Measurements from ENCODE around the gene PGPEP1. TPM values are rescaled to one million over a fixed set of nuclear protein-coding genes. Genes with fewer than 3 reads are reported as not detected.
A peak's percentile ranks its signal among the peaks of the same experiment; 100 is the strongest.
"Not testable (repeated sequence)": the region's sequence is repeated elsewhere in the genome, so short reads cannot be mapped to it uniquely, and the experiment has no call there.

The PGPEP1 gene
- total RNA-seq, 2 experiments from 2014 or later = 30.1 to 34.5 TPM

DNA sequence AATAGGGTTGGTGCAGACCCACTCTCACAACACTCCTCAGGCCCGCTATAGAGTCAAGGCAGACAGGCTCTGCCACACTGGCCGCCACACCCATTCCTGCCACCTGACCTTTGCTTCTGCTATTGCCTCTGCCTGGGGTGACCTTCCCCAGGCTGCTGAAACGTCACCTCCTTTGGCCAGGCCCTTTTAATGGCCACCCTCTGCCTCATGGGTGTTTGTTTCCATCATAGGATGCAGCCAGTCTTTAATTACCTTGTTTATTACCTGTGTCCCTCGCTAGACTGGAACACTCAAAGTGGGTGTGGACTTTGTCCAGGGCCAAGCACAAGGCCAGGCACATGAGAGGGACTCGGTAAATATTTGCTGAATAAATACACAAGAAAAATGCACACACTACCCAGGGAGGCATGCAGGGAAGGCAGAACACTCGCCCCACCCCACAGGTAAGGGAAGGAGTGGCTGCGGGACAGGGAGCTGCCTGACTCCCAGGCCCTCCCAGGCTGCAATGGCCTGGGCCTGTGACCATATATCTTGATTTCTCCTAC is 20.7 kb upstream of the PGPEP1 start:
- no peak for DNase-seq
- POLR2A ChIA-PET = interaction anchor here (2.7 to 17.3 kb wide), 4 partner anchors 15 to 41 kb away, joined by 18 to 647 read pairs (median 72); partner anchors contain the start of gene JUND
- no peak for ATAC-seq
- H3K4me3 Mint-ChIP-seq = peak overlapping the region; percentile 54
- peak overlapping the region; percentile 95 for H3K27ac Mint-ChIP-seq
- H3K36me3 Mint-ChIP-seq (ENCODE audit: low read depth) = peaks cover 52% of the 10 kb centered on the region
- CTCF ChIA-PET = interaction anchor here (2.3 to 13.8 kb wide), 4 partner anchors 9 to 42 kb away, joined by 10 to 464 read pairs (median 27); partner anchors contain the start of genes IQCN and JUND
- no peaks in the 10 kb centered on the region for H3K27me3 Mint-ChIP-seq (ENCODE audit: low read depth)
- no peaks in the 10 kb centered on the region for H3K9me3 Mint-ChIP-seq (ENCODE audit: insufficient read depth)
- H3K4me1 Mint-ChIP-seq (ENCODE audit: low read depth) = peaks cover 78% of the 10 kb centered on the region

DNA sequence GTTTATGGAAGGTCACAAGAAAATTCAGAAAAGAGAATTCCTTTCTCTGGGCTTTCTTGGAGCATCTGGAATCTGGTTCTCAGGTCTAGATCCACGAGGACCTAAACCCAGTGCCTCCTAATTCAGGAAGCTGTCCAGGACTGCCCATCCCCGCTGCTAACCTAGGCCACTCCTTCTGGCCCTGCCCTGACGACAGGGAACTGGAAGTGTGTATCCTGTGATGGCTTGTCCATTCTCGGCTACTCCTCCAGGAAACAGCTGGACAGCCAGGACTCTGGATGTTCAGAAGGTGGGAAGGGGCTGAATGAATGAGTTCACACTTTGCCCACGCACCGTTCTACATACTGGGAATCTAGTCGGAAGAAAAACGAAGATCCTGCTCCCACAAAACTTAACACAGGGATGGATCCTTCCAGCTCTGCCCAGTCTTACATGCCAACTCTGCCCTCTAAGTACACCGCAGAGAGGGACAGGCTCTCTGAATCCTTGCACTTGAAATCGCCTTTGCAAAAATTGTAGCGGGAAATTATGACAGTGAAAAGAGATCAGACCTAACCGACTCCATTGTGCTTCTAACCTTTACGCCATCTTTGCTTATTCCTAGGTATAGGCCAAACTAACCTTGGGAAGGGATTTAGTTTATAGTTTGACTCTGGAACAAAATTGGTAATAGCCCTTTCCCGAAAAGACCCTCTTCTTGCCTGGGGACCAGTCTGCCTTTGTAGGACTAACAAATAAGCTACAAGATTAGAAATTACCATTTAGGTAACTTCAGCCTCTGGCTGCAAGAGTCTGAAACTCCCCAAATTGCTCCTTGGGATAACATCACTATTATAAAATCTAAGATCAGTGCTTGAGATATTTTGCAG is 19.3 kb upstream of the PGPEP1 start:
- no peak for DNase-seq
- Mint-ChIP-seq H3K27me3 (ENCODE audit: low read depth) (no peaks in the 10 kb centered on the region), H3K27ac (peak overlapping the region; percentile 93), H3K9me3 (ENCODE audit: insufficient read depth) (no peaks in the 10 kb centered on the region), H3K36me3 (ENCODE audit: low read depth) (peaks cover 40% of the 10 kb centered on the region), H3K4me1 (ENCODE audit: low read depth) (peaks cover 66% of the 10 kb centered on the region), H3K4me3 (peak overlapping the region; percentile 92)
- no peak for ATAC-seq
- CTCF ChIA-PET = interaction anchor here (1.2 to 13.8 kb wide), 10 partner anchors 10 to 89 kb away, joined by 4 to 464 read pairs (median 8); partner anchors contain the start of genes IQCN and JUND
- POLR2A ChIA-PET = interaction anchor here (0.7 to 17.3 kb wide), 13 partner anchors 8 to 103 kb away, joined by 3 to 647 read pairs (median 7); partner anchors contain the start of gene JUND

DNA sequence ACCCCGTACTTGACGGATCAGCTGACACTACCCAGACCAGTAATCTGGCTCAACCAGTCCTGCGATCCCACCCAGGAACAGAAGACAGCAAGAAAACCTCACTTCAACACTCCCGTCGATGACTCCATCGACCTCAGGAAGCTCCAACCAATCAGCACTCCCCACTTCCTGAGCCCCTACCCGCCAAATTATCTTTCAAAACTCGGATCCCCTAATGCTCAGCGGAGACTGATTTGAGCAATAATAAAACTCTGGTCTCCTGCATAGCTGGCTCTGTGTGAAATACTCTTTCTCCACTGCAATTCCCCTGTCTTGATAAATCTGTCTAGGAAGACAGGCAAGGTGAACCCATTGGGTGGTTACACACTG is 18.7 kb upstream of the PGPEP1 start:
- POLR2A ChIA-PET = interaction anchor here (0.6 to 17.3 kb wide), 18 partner anchors 8 to 236 kb away, joined by 3 to 647 read pairs (median 6); partner anchors contain the start of genes IQCN, JUND, KXD1 and RAB3A
- Mint-ChIP-seq H3K27ac (peak overlapping the region; percentile 93), H3K9me3 (ENCODE audit: insufficient read depth) (no peaks in the 10 kb centered on the region), H3K4me3 (peak overlapping the region; percentile 92), H3K4me1 (ENCODE audit: low read depth) (peaks cover 62% of the 10 kb centered on the region), H3K36me3 (ENCODE audit: low read depth) (peaks cover 38% of the 10 kb centered on the region), H3K27me3 (ENCODE audit: low read depth) (no peaks in the 10 kb centered on the region)
- DNase-seq (peak; percentile 67), ATAC-seq (no peak)
- CTCF ChIA-PET = interaction anchor here (0.8 to 13.8 kb wide), 13 partner anchors 8 to 130 kb away, joined by 3 to 464 read pairs (median 5); partner anchors contain the start of genes IQCN and JUND

DNA sequence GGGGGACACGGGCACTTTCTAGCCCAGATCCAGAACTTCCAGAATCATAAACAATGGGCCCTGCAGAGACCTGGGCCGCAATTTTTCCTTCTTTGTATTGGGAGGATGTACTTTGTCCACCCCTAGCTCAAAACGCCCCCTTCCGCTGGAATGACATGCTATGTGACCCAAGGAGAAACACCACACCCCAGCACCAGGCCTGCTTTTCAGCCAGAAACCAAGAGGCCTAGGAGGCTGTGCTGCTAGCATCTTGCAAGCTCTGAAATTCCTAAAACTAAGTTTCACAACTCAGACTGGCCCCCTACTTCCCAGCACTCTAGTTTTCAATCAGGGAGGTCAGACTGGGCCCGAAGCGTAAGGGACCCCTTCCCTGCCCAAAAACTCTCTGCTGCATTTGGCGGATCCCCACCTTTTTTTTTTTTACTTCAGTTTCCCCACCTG is 18.1 kb upstream of the PGPEP1 start:
- H3K9me3 Mint-ChIP-seq (ENCODE audit: insufficient read depth) = no peaks in the 10 kb centered on the region
- CTCF ChIA-PET = interaction anchor here (0.6 to 13.8 kb wide), 19 partner anchors 9 to 209 kb away, joined by 3 to 464 read pairs (median 5); partner anchors contain the start of genes IQCN and JUND
- ATAC-seq (peak; percentile 21), DNase-seq (peak; percentile 76)
- H3K27me3 Mint-ChIP-seq (ENCODE audit: low read depth) = no peaks in the 10 kb centered on the region
- H3K27ac Mint-ChIP-seq = peak overlapping the region; percentile 93
- H3K4me3 Mint-ChIP-seq = peak overlapping the region; percentile 92
- peaks cover 61% of the 10 kb centered on the region for H3K4me1 Mint-ChIP-seq (ENCODE audit: low read depth)
- peaks cover 38% of the 10 kb centered on the region for H3K36me3 Mint-ChIP-seq (ENCODE audit: low read depth)
- POLR2A ChIA-PET = interaction anchor here (0.6 to 17.3 kb wide), 20 partner anchors 9 to 235 kb away, joined by 3 to 647 read pairs (median 5); partner anchors contain the start of genes IQCN, JUND, KXD1 and RAB3A

DNA sequence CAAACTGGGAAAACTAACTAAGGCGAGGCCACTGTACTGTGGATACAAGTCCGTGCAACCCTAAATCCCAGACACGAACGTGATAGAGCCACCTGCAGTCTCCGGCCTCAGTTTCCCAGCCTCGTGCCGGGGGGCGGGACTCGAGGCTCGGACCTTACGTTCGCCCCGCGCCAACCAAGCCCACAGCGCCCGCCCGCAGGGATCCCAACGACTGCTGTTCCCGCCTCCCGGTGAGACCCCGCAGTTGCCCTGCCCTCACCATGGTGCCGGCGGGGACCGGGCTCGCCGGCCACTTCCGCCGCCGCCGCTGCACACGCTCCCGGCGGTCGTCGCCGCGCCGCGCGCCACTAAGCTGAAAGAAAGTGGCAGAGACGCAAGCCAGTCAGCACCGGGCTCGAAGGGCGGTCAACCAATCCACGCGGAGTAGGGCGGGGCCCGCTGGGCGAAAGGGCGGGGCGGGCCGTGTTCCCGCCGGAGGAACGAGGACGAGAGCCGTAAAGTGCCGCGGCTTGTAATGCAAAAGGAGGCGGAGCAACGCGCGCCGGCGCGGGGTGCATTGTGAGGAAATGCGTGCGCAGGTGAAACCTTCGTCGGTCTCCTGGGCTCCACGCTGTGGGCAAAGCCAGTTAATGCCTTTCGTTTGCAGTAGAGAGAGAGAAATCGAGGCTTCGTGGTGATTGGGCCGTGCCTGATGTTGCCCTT is 17.5 kb upstream of the PGPEP1 start, which contains the start of gene LSM4:
TSS of gene LSM4 (minus strand) at position 318 of the 702 bp plus-strand sequence. CDS start at position 262, 56 bp downstream.
- peak; percentile 95 for ATAC-seq
- ChIA-PET POLR2A (interaction anchor here (0.6 to 17.3 kb wide), 17 partner anchors 9 to 234 kb away, joined by 3 to 647 read pairs (median 5); partner anchors contain the start of genes IQCN, JUND, KXD1 and MPV17L2), CTCF (interaction anchor here (0.6 to 13.8 kb wide), 19 partner anchors 9 to 210 kb away, joined by 3 to 464 read pairs (median 5); partner anchors contain the start of genes IQCN and JUND)
- Mint-ChIP-seq H3K27ac (peak within 1 kb of the TSS; percentile 93), H3K36me3 (ENCODE audit: low read depth) (peaks cover 35% of the 10 kb centered on the region), H3K4me3 (peak within 1 kb of the TSS; percentile 92), H3K27me3 (ENCODE audit: low read depth) (no peaks in the 10 kb centered on the region), H3K9me3 (ENCODE audit: insufficient read depth) (no peaks in the 10 kb centered on the region), H3K4me1 (ENCODE audit: low read depth) (peaks cover 56% of the 10 kb centered on the region)
- peak; percentile 100 for DNase-seq

DNA sequence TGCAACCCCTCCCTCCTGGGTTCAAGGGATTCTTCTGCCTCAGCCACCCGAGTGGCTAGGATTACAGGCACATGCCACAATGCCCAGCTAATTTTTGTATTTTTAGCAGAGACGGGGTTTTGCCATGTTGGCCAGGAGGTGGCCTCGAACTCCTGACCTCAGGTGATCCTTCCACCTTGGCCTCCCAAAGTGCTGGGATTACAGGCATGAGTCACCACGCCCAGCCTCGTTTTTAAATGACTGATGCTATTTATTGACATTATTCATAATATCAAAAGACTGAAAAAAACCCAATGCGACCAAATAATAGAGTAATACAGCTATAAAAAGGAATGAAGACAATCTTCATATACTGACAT is 16.0 kb upstream of the PGPEP1 start:
- not testable (repeated sequence) for H3K9me3 Mint-ChIP-seq (ENCODE audit: insufficient read depth); ATAC-seq; H3K4me3 Mint-ChIP-seq; H3K27me3 Mint-ChIP-seq (ENCODE audit: low read depth); DNase-seq
- Mint-ChIP-seq H3K4me1 (ENCODE audit: low read depth) (peaks cover 51% of the 10 kb centered on the region), H3K27ac (peak overlapping the region; percentile 93), H3K36me3 (ENCODE audit: low read depth) (peaks cover 31% of the 10 kb centered on the region)
- CTCF ChIA-PET = interaction anchor here (1.2 to 10.9 kb wide), 3 partner anchors 31 to 86 kb away, joined by 3 to 455 read pairs (median 4); partner anchors contain the start of gene JUND
- POLR2A ChIA-PET = interaction anchor here (7.8 kb wide), 1 partner anchor 45 kb away, joined by 140 read pairs; the partner anchor contains the start of gene JUND

DNA sequence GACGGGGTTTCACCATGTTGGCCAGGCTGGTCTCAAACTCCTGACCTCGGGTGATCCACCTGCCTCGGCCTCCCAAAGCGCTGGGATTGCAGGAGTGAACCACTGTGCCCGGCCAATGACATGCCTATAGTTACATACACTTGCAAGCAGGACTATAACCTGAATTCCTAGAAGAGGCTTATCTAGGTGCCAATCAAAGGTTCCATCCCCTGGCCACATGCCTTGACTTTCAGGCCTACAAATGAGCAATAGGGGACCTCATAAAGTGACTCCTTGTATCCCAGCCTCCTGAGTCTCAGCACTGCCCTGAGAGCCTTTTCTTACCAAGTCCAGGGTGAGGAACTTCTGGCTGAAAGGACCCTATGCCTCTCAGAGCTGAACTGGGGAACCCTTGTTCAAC is 13.6 kb upstream of the PGPEP1 start:
- ChIA-PET POLR2A (interaction anchor here (7.8 kb wide), 1 partner anchor 48 kb away, joined by 140 read pairs; the partner anchor contains the start of gene JUND), CTCF (interaction anchor here (1.0 to 10.9 kb wide), 4 partner anchors 13 to 124 kb away, joined by 3 to 455 read pairs (median 3); partner anchors contain the start of gene JUND)
- Mint-ChIP-seq H3K27me3 (ENCODE audit: low read depth) (no peaks in the 10 kb centered on the region), H3K4me1 (ENCODE audit: low read depth) (peaks cover 30% of the 10 kb centered on the region), H3K9me3 (ENCODE audit: insufficient read depth) (no peaks in the 10 kb centered on the region), H3K36me3 (ENCODE audit: low read depth) (peaks cover 6% of the 10 kb centered on the region), H3K27ac (no peak overlapping the region), H3K4me3 (no peak overlapping the region)
- DNase-seq (no peak), ATAC-seq (no peak)

DNA sequence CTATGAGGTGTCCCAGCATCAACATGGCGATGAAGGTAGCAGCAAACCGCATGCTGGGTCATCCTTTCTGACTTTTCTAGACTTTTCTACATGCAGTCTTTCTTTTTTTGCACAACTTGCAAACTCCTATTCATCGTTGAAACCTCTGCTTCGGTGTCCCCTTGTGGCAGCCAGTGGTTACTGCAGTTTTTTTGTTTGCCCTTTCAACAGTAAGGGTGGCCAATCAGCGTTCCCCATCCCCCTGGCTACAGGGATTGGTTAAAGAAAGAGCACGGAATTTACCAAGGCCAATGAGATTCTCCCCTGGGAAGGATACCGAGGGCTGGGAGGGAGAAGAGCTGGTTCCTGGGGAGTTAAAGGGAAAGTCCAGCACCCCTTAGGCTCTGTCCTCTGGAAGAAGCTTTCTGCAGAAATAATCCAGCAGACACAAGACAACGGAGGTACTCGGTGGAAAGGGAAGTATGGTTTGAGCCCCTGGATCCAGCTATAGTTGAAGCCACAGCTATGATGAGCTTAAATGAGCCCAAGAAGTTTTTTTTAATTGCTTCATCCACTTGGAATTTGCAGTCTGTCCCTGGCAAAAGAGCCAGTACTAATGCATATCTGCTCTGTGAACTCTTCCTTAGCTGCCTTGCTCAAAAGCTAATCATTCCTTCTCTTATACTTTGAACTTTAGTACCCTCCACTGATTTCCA is 11.9 kb upstream of the PGPEP1 start:
- no peaks in the 10 kb centered on the region for H3K36me3 Mint-ChIP-seq (ENCODE audit: low read depth)
- POLR2A ChIA-PET = interaction anchor here (0.6 to 7.8 kb wide), 5 partner anchors 12 to 83 kb away, joined by 4 to 140 read pairs (median 6); partner anchors contain the start of genes IQCN, JUND and PGPEP1
- DNase-seq (peak; percentile 95), ATAC-seq (peak; percentile 100)
- no peaks in the 10 kb centered on the region for H3K27me3 Mint-ChIP-seq (ENCODE audit: low read depth)
- H3K27ac Mint-ChIP-seq = peak overlapping the region; percentile 2
- peak overlapping the region; percentile 71 for H3K4me3 Mint-ChIP-seq
- H3K4me1 Mint-ChIP-seq (ENCODE audit: low read depth) = peaks cover 22% of the 10 kb centered on the region
- CTCF ChIA-PET = interaction anchor here (0.6 to 10.9 kb wide), 41 partner anchors 9 to 396 kb away, joined by 3 to 455 read pairs (median 5); partner anchors contain the start of genes CCDC124, IQCN, JUND and MPV17L2
- H3K9me3 Mint-ChIP-seq (ENCODE audit: insufficient read depth) = no peaks in the 10 kb centered on the region

DNA sequence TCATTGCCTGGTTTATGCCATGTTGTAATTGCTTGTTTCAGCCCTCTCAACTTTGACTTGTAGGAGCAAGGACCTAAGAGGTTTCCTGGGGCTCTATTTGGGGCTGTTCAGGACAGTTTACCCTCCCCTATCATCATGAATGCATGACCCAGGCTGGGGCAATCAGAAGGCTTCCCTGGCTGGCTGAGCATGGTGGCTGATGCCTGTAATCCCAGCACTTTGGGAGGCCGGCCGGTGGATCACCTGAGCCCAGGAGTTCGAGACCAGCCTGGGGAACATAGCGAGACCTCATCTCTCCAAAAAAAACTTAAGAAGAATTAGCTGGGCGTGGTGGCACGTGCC is 11.4 kb upstream of the PGPEP1 start:
- CTCF ChIA-PET = interaction anchor here (0.6 to 10.9 kb wide), 40 partner anchors 8 to 396 kb away, joined by 3 to 455 read pairs (median 6); partner anchors contain the start of genes CCDC124, IQCN, JUND and MPV17L2
- no peaks in the 10 kb centered on the region for H3K27me3 Mint-ChIP-seq (ENCODE audit: low read depth)
- no peaks in the 10 kb centered on the region for H3K9me3 Mint-ChIP-seq (ENCODE audit: insufficient read depth)
- H3K36me3 Mint-ChIP-seq (ENCODE audit: low read depth) = no peaks in the 10 kb centered on the region
- H3K4me3 Mint-ChIP-seq = peak overlapping the region; percentile 71
- POLR2A ChIA-PET = interaction anchor here (0.6 to 7.8 kb wide), 5 partner anchors 11 to 83 kb away, joined by 4 to 140 read pairs (median 6); partner anchors contain the start of genes IQCN, JUND and PGPEP1
- no peak for DNase-seq
- no peak overlapping the region for H3K27ac Mint-ChIP-seq
- H3K4me1 Mint-ChIP-seq (ENCODE audit: low read depth) = peaks cover 17% of the 10 kb centered on the region
- ATAC-seq = no peak

DNA sequence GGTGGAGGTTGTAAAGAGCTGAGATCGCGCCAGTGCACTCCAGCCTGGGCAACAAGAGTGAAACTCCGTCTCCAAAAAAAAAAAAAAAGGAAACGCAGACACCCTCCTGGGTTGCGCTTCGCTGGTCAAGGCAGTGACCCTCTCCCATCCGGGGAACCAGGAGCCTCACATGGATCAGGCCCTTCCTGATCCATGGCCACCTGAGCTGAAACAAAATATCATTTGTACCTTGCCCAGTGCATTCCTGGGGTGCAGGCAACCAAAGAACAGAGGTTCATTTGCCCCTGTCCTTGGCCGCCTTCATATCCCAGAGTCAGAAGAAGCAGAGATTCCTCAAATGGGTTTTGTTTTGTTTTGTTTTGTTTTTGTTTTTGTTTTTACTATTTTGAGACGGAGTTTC is 9.5 kb upstream of the PGPEP1 start:
- POLR2A ChIA-PET = interaction anchor here (0.6 to 7.8 kb wide), 3 partner anchors 16 to 129 kb away, joined by 3 to 140 read pairs (median 3); partner anchors contain the start of gene JUND
- peaks cover 12% of the 10 kb centered on the region for H3K4me1 Mint-ChIP-seq (ENCODE audit: low read depth)
- H3K27ac Mint-ChIP-seq = no peak overlapping the region
- DNase-seq (no peak), ATAC-seq (no peak)
- no peak overlapping the region for H3K4me3 Mint-ChIP-seq
- H3K9me3 Mint-ChIP-seq (ENCODE audit: insufficient read depth) = no peaks in the 10 kb centered on the region
- CTCF ChIA-PET = interaction anchor here (0.8 to 10.9 kb wide), 6 partner anchors 8 to 139 kb away, joined by 3 to 455 read pairs (median 12); partner anchors contain the start of genes JUND and MPV17L2
- H3K36me3 Mint-ChIP-seq (ENCODE audit: low read depth) = no peaks in the 10 kb centered on the region
- no peaks in the 10 kb centered on the region for H3K27me3 Mint-ChIP-seq (ENCODE audit: low read depth)

All from activated CD8-positive, alpha-beta T cell treated with anti-CD3 and anti-CD28 coated beads, Interleukin-2, amount 10 ng/mL, durations not matched to agents 7 days and 5 days (primary cell).